Activated naive CD4-positive, alpha-beta T cell treated with anti-CD3 and anti-CD28 coated beads, Interleukin-2, amount 10 ng/mL, durations not matched to agents 7 days and 5 days (primary cell): ENCODE measurements around the gene TRPV3.

Experiments used
- CTCF ChIA-PET: fragments of 350-600 bp; sonication (Branson Sonifier 250); formaldehyde crosslinking; loops from one replicate; lab custom pipeline; 2021; ENCODE audit warnings: antibody characterized with exemption; lab: Charles Lee
- DNase-seq: peaks from one replicate; pipeline ENCODE4 v3.0.0-alpha.2; 2020
- H3K27ac Mint-ChIP-seq: one replicate; pipeline ENCODE4 v1.8.0; 2021; ENCODE audit warnings: mild to moderate bottlenecking, moderate library complexity, mixed read lengths
- H3K27me3 Mint-ChIP-seq: one replicate; pipeline ENCODE4 v1.8.0; 2021; ENCODE audit warnings: mild to moderate bottlenecking, mixed read lengths
- H3K36me3 Mint-ChIP-seq: one replicate; pipeline ENCODE4 v1.8.0; 2021; ENCODE audit warnings: mixed read lengths
- H3K4me1 Mint-ChIP-seq: one replicate; pipeline ENCODE4 v1.8.0; 2021; ENCODE audit warnings: mixed read lengths
- H3K4me3 Mint-ChIP-seq: one replicate; pipeline ENCODE4 v1.8.0; 2021; ENCODE audit warnings: mild to moderate bottlenecking, moderate library complexity, mixed read lengths
- H3K9me3 Mint-ChIP-seq: one replicate; pipeline ENCODE4 v1.8.0; 2021; ENCODE audit warnings: mixed read lengths

Gene TRPV3

DNA sequence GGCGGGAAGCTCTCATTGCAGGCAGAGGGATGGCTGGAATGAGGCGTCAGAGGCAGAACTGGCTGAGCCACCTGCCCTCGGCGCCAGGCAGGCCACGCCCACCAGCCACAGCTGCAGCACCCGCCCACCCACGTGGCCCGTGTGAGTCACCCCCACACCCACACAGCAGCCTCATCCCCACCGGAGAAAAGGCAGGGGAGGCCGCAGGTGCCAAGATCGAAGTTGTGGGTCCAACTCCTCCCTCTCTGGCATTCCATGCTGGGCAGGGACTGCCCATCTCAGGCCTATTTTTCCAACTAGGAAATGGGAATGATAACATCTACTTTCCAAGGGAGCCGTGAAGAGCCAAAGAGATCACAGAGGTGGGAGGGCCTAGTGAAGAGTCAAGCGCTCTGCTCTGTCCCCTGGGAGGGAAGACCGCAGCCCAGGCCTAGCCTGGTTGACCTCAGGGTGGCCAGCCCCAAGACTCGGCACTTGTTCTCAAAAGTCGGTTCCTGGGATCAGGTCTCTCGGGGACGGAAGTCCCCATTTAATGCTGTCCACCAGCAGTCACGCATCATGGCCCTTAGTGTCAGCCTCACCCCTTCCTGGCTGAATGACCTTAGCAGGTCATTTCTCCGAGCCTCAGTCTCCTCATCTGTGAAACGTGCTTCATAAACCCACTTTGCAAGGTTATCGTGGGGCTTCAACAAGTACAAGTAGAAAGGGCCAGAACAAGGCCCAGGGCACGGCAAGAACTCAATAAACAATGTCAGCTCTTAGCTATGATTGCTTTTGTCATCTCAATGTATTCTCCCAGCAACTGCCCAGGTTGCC, at the start of gene TRPV3:
TRPV3 (minus strand) TSS at position 45 of the 816 bp plus-strand sequence. CDS start 2,962 bp downstream, outside the sequence.
- CTCF ChIA-PET = no interaction called here
- Mint-ChIP-seq H3K4me3 (no peak within 1 kb of the TSS), H3K36me3 (no peaks in the 10 kb centered on the region), H3K9me3 (no peaks in the 10 kb centered on the region), H3K27ac (peak within 1 kb of the TSS; percentile 75), H3K27me3 (peaks cover 5% of the 10 kb centered on the region), H3K4me1 (peaks cover 9% of the 10 kb centered on the region)
- DNase-seq = peak; percentile 42

DNA sequence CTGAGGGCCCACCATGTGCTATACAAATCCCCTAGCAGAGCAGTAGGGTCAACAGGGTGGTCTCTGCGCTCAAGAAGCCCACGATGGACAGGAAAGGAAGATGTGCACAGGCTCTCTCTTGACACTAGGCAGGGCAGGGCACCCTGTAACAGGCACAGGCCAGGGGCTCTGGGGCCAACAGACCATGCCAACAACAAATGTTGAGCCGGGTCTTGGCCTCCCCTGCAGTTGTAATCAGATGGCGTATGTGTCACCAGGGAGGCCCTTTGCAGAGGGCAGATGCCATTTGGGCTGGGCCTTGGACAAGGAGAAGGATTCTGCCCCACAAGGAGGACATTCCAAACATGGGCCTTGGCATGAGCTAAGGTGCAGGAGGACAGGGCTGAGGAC, 46.3 kb upstream of the TRPV3 start:
- Mint-ChIP-seq H3K9me3 (no peaks in the 10 kb centered on the region), H3K4me1 (no peaks in the 10 kb centered on the region), H3K4me3 (no peak overlapping the region), H3K27ac (no peak overlapping the region), H3K36me3 (peaks cover 4% of the 10 kb centered on the region), H3K27me3 (no peaks in the 10 kb centered on the region)
- CTCF ChIA-PET = interaction anchor here (1.2 to 5.4 kb wide), 2 partner anchors 41 to 44 kb away, joined by 3 to 40 read pairs; no protein-coding TSS in a partner anchor
- no peak for DNase-seq

DNA sequence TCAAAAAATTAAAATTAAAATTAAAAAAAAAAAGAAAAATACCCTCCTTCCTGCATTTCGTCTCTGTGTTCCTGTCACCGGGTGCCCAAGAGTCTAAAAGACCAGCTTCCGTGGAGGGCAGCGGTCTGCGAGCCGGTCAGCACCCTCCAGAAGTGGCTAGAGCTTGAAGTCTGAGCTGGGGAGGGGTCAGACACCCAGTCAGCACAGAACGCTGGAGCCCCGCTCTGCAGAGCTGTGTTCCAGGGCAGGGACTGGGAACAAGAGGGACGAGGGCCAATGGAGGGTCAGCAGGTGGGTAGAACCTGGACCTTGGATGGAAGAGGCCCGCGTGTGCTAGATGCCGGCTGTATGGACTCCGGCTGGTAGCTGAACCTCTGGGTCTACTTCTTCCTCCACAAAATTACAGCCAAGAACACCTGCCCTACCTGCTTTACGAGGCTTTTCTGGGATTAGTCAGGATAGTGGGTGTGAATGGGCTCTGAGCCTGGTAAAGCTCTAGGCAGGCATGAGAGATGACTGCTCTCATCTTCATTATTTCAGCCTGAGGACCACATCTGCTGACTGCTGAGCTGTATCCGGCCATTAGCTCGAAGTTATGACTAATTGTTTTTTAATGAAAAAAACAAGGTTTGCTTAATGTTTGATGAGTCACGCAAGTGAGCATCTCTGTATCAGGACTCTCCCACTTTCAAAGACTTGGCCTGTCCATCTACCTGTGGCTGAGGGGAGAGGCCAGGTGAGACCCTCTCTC, 45.7 kb upstream of the TRPV3 start:
- H3K4me1 Mint-ChIP-seq = no peaks in the 10 kb centered on the region
- no peaks in the 10 kb centered on the region for H3K27me3 Mint-ChIP-seq
- H3K27ac Mint-ChIP-seq = no peak overlapping the region
- H3K9me3 Mint-ChIP-seq = no peaks in the 10 kb centered on the region
- no peak for DNase-seq
- peaks cover 2% of the 10 kb centered on the region for H3K36me3 Mint-ChIP-seq
- CTCF ChIA-PET = interaction anchor here (0.6 to 5.4 kb wide), 7 partner anchors 11 to 555 kb away, joined by 3 to 40 read pairs (median 4); partner anchors contain the start of genes CTNS and SHPK
- H3K4me3 Mint-ChIP-seq = no peak overlapping the region

DNA sequence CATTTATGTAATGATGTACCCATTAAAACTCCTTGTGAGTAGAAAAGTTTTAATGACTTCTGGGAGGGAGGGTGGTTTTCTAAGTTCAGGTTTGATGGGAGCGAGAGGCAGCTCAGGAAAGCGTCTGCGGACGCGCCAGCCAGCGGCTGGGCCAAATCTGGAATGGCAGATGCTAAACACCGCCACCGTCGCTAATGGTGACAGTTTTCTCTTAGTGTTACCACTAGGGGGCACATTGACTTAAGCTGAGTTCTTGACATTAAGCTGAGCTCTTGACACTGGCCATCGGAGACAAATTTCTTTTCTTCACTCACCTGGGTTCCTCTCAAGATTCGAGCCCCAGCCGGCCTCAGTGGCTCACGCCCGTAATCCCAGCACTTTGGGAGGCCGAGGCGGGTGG, 44.9 kb upstream of the TRPV3 start:
- H3K4me1 Mint-ChIP-seq = no peaks in the 10 kb centered on the region
- no peaks in the 10 kb centered on the region for H3K36me3 Mint-ChIP-seq
- H3K27me3 Mint-ChIP-seq = no peaks in the 10 kb centered on the region
- CTCF ChIA-PET = interaction anchor here (1.1 to 5.4 kb wide), 6 partner anchors 11 to 49 kb away, joined by 3 to 40 read pairs (median 4); partner anchors contain the start of genes CTNS and SHPK
- no peak overlapping the region for H3K27ac Mint-ChIP-seq
- no peaks in the 10 kb centered on the region for H3K9me3 Mint-ChIP-seq
- H3K4me3 Mint-ChIP-seq = no peak overlapping the region
- peak; percentile 46 for DNase-seq

DNA sequence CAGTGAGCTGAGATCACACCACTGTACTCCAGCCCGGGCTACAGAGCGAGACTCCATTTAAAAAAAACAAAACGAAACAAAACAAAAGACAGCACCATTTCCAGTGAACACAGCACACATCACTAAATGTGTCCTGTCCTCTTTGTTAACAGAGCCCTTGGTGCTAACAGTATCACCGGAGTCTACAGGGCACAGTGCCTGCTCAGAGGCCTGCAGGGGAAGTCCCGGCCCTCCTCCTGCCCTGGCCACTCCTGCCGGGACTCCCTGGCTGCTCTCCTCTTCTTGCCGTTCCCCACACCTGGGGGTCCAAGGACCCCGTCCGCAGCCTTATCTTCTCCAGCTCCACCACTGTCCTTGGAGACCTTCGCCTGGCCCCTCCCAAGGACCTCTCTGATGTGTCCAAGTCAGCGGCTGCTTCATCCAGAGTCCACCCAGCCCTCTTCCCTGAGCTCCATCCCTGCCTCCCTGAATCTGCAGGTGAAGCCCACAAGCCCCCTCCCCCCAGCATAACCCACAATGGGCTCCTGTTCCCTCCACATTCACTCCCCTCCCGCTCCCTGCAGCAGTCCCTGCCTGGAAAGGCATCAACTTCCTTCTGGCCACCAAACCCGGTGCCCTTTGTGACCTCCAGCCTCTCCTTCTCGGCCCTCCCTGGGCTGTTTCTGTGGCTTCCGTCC, 43.1 kb upstream of the TRPV3 start:
- H3K4me1 Mint-ChIP-seq = no peaks in the 10 kb centered on the region

DNA sequence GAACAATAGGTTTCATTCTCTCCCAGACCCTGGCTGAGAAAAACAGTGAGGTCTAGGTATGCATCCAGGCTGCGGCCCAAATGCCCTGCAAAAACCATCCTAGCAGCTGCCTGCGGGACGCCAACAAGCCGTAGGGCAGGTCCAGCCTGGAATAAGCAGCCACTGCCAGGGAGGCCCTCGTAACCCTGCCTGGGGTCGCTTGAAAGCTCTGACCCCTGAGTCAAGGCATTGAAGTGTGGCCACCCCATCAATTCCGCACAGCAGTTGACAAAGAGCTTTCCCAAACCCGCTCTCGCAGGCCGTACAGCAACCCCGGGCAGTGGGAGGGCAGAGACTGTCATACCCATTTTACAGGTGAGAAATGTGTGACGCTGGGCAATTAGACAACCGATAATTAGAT, 40.5 kb upstream of the TRPV3 start:
- H3K4me3 Mint-ChIP-seq = no peak overlapping the region
- CTCF ChIA-PET = no interaction called here
- H3K27me3 Mint-ChIP-seq = no peaks in the 10 kb centered on the region
- H3K9me3 Mint-ChIP-seq = no peaks in the 10 kb centered on the region
- no peak overlapping the region for H3K27ac Mint-ChIP-seq
- H3K36me3 Mint-ChIP-seq = no peaks in the 10 kb centered on the region
- DNase-seq = no peak
- no peaks in the 10 kb centered on the region for H3K4me1 Mint-ChIP-seq

More for the DNA sequence above, 43.1 kb upstream of the TRPV3 start:
- Mint-ChIP-seq H3K9me3 (no peaks in the 10 kb centered on the region), H3K36me3 (no peaks in the 10 kb centered on the region), H3K27ac (no peak overlapping the region), H3K27me3 (no peaks in the 10 kb centered on the region), H3K4me3 (no peak overlapping the region)
- no peak for DNase-seq
- CTCF ChIA-PET = interaction anchor here (0.6 to 5.4 kb wide), 5 partner anchors 9 to 1036 kb away, joined by 3 to 40 read pairs (median 3); no protein-coding TSS in a partner anchor

DNA sequence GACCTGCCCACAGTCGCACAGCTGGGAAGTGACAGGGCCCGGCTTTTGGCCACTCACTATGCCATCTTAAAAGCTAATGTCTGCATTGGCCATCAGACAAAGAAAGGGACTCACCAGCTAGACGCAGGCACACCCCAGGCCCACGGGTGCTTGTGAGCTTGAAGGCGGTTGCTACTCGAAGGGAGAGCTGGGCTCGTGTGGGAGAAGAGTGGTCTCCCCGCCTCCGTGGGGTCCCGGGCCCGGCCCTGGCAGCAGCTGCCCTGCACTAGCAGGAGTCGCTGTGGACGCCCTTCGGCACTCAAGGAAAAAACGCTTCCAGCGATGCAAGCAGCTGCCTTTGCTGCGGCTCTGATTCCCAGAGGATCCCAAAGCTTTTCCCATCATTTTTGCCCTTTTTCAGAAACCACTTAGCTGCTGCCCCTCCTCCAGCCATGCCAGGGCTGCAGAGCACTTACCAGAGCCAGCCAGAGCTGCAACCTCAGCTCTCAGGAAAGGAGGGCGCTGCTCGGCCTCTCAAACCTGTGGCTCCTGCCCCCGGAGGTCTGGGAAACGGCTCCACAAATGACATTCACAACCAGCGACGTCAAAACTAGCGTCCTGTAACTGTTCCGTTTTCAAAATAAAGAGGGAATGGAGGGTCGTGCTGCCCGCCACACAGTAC, 39.3 kb upstream of the TRPV3 start:
- Mint-ChIP-seq H3K9me3 (no peaks in the 10 kb centered on the region), H3K4me3 (no peak overlapping the region), H3K27me3 (no peaks in the 10 kb centered on the region), H3K4me1 (no peaks in the 10 kb centered on the region), H3K27ac (no peak overlapping the region), H3K36me3 (no peaks in the 10 kb centered on the region)
- no peak for DNase-seq
- CTCF ChIA-PET = no interaction called here

DNA sequence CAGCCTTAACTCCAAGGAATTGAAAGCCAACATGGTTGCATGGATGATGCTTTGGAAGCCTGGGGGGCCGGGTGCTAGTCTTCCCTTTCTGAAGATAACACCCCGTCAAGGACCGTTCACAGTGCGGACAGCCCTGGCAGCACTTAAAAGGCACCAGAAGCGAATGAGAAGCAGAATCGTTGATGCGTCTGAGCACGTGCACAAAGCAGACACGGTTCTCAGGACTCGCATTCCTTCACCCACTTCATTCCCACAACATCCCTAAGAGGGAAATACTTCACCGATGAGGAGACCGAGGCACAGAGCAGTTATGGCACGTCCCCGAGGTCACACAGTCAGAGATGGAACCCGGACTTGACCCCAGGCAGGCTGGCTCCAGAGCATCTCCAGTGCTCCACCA, 37.4 kb upstream of the TRPV3 start:
- Mint-ChIP-seq H3K27ac (no peak overlapping the region), H3K9me3 (no peaks in the 10 kb centered on the region), H3K36me3 (no peaks in the 10 kb centered on the region), H3K27me3 (no peaks in the 10 kb centered on the region), H3K4me3 (no peak overlapping the region), H3K4me1 (no peaks in the 10 kb centered on the region)
- DNase-seq = no peak
- CTCF ChIA-PET = no interaction called here

DNA sequence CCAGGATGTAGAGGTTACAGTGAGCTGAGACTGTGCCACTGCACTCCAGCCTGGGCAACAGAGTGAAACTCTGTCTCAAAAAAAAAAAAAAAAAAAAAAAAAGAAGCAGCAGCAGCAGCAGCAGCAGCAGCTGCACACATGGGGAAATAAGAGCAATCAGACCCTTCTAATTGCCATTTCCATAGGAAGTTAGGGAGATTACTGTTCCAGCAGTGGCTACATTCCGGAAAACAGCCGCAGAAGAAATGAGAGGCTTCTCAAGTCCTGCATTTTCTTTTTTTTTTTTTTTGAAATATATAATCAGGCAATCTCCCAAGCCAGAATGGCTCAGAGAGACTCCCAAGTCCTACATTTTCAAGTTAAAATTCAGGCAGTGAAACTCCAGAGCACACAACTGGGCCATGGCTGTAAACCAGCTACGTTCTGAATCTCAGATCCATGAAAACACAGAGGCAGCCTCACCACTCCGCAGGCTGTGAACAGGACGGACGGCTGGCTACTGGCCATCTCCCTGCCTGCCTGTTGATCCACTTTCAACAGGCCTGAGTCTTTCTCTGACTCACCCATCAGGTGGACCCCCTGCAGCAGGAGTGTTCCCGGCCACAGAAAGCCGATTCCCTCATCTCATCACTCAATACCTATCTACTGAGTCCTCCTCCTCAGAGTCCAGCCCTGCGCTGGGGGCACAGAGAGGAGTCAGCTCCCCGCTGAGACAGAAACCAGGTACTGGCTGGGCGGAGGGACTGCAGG, 36.6 kb upstream of the TRPV3 start:
- no peak for DNase-seq
- peaks cover 6% of the 10 kb centered on the region for H3K36me3 Mint-ChIP-seq
- H3K4me3 Mint-ChIP-seq = no peak overlapping the region
- CTCF ChIA-PET = no interaction called here
- H3K4me1 Mint-ChIP-seq = no peaks in the 10 kb centered on the region
- H3K27ac Mint-ChIP-seq = no peak overlapping the region
- H3K9me3 Mint-ChIP-seq = no peaks in the 10 kb centered on the region
- H3K27me3 Mint-ChIP-seq = no peaks in the 10 kb centered on the region

DNA sequence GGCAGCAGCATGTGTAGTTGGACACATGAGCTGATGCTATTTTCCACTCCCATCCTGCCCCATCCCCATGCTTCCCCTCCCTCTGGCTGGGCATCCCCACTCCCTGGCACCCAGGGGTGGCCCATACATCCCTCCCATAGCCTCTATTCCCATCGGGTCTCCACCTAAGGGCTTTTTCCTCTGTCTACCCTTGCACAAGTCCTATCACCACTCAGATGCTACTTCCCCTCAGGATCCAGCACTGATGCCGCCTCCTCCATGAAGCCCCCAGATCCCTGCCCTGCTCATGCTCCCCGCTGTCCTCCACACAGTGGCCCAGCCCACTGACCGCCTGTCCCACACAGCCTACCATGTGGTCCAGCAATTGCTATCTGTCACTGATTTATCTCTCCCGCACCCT, 35.8 kb upstream of the TRPV3 start:
- CTCF ChIA-PET = no interaction called here
- Mint-ChIP-seq H3K36me3 (peaks cover 6% of the 10 kb centered on the region), H3K27ac (no peak overlapping the region), H3K4me1 (no peaks in the 10 kb centered on the region), H3K4me3 (no peak overlapping the region), H3K9me3 (no peaks in the 10 kb centered on the region), H3K27me3 (no peaks in the 10 kb centered on the region)
- DNase-seq = no peak

DNA sequence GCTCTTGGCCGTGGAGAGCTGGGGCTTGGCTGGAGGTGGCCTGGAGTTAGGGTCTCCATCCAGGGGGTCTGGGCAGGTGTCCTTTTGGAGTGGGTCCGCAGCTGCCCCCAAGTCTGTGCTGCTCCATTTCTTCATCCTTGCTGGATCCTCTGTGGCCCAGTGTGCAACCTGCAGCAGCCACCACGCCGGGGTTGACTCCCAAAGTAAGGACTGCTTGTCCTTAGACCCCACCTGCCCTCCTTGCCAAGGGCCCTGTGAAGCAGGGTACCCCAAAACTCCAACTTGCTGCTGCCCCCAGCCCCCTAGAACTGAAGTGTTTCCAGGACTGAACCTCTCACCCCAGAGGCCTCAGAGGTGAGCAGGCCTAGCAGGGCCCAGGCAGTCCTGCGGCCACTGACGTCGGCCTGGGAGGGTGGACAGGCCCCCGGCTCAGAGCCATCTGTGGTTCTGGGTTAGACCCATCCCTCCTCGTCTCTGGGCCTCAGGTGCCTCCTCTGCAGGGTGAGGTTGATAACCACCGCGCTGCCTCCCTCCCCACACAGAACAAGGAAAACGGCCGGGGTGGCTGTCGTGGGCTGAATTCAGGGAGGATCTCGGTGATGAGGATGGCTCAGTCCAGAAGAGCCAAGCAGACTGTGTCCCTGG, 34.7 kb upstream of the TRPV3 start:
- CTCF ChIA-PET = no interaction called here
- H3K4me3 Mint-ChIP-seq = no peak overlapping the region

DNA sequence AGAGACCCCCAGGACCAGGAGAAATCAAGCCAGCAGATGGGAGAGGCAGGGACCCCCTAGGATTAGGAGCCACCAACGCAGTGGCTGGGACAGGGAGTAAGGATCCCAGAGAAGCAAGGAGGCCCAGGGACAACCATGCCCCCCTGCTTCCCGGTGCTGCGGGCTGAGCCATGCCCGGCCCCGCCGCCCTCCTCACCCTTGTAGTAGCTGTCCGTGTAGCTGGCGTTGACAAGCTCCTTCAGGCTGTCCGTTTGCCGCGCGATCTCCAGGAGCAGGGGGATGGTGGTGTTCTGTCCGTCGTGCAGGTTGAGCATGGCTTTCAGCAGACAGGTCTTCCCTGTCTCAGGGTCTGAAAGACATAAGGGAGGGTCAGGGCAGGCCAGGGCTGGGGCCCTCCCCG, 33.2 kb upstream of the TRPV3 start:
- CTCF ChIA-PET = no interaction called here
- no peaks in the 10 kb centered on the region for H3K9me3 Mint-ChIP-seq
- no peak overlapping the region for H3K4me3 Mint-ChIP-seq
- H3K4me1 Mint-ChIP-seq = no peaks in the 10 kb centered on the region
- no peak for DNase-seq
- no peaks in the 10 kb centered on the region for H3K27me3 Mint-ChIP-seq
- peaks cover 6% of the 10 kb centered on the region for H3K36me3 Mint-ChIP-seq
- H3K27ac Mint-ChIP-seq = no peak overlapping the region

More for the DNA sequence above, 34.7 kb upstream of the TRPV3 start:
- no peak overlapping the region for H3K27ac Mint-ChIP-seq
- H3K27me3 Mint-ChIP-seq = no peaks in the 10 kb centered on the region
- no peak for DNase-seq
- H3K9me3 Mint-ChIP-seq = no peaks in the 10 kb centered on the region
- peaks cover 6% of the 10 kb centered on the region for H3K36me3 Mint-ChIP-seq
- H3K4me1 Mint-ChIP-seq = no peaks in the 10 kb centered on the region

DNA sequence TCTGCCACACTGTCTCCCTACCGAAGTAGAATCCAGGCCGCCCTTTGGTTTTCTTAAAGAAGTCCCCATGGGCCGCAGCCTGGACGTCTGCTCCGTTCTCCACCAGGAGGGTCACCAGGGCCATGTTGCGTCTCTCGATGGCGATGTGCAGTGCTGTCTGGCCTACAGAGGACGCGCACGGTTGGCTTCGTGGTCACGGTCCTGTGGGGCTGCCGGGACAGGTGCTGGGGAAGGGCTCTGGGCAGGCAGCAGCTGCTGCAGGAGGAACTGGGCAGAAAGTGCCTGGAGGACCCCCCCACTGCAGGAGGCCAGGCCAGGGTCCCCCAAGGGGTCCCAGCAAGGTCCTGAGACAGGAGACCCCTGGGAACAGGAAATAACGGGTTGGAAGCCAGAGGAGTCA, 32.6 kb upstream of the TRPV3 start:
- H3K27ac Mint-ChIP-seq = no peak overlapping the region
- H3K4me3 Mint-ChIP-seq = no peak overlapping the region
- no peaks in the 10 kb centered on the region for H3K27me3 Mint-ChIP-seq
- CTCF ChIA-PET = no interaction called here
- H3K9me3 Mint-ChIP-seq = no peaks in the 10 kb centered on the region
- H3K36me3 Mint-ChIP-seq = peaks cover 6% of the 10 kb centered on the region
- DNase-seq = no peak
- no peaks in the 10 kb centered on the region for H3K4me1 Mint-ChIP-seq
